KBM-7 (cell line): Measurements from ENCODE around the gene PPP1R2.
A peak's percentile ranks its signal among the peaks of the same experiment; 100 is the strongest.
"Not testable (repeated sequence)": the region's sequence is repeated elsewhere in the genome, so short reads cannot be mapped to it uniquely, and the experiment has no call there.

Source experiments
- DNase-seq: peaks from one replicate; pipeline ENCODE4 v3.0.0-alpha.2; 2015
- in situ Hi-C: fragments of 300-500 bp; cut with MboI; formaldehyde crosslinking; loops from 2 replicates; pipeline ENCODE4 v1.14.3; 2020; ENCODE audit warnings: low sequenced_read_pairs, low pct_unique_long_range_greater_than_20kb, mixed read lengths

PPP1R2 gene

DNA sequence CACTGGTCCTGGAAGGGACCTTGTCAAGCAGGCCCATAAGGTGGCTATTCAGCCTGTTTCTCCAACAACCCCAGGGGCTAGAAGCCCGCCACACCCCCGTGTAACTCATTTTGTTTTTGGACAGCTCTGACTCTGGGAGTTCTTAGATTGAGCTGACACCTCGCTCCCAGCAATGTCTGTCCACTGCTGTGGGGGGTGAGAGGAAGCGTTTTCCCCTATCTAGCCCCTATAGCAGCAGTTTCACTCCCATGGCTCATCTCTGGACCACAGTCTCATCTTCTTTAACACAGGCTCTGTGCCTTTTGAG lies 1.1 kb upstream of the PPP1R2 start:
- in situ Hi-C loops = loop anchor here (25.0 kb wide), 1 partner anchor 857 kb away; the partner anchor contains the start of gene FAM43A
- DNase-seq = no peak

DNA sequence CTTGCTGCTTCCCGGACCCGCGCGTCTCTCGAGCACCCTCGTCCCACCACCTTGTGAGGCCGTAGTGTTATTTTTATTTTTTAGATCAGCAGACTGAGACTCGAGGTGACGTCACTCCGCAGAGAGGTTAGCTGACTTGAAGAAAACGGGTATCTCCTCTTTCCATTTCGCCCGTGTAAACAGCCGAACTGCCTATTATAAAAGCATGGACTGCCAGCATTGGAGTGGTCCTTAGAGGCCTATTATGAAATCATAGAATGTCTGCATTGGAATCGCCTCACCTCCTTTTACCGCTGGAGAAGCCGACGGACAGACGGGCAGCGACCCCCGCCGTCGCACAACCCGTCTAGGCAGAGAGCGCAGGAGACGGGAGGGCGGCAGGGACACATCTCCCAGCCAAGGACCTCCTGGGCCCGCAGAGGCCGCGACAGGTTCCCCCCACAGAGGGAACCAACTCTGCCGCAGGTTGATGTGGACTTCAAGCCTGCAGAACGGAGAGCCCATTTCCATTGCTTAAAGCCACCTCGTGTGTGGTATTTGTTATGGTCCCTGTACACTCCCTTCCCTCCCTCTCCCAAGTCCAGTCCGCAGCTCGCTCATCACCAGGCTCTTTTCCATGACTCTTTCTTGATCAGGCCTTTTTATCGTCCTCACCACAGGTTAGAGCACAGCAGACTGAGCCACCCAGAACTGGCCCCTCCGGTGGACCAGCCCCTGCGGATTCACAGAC lies 540 bp upstream of the PPP1R2 start:
- in situ Hi-C loops = loop anchor here (25.0 kb wide), 1 partner anchor 856 kb away; the partner anchor contains the start of gene FAM43A
- DNase-seq = no peak

DNA sequence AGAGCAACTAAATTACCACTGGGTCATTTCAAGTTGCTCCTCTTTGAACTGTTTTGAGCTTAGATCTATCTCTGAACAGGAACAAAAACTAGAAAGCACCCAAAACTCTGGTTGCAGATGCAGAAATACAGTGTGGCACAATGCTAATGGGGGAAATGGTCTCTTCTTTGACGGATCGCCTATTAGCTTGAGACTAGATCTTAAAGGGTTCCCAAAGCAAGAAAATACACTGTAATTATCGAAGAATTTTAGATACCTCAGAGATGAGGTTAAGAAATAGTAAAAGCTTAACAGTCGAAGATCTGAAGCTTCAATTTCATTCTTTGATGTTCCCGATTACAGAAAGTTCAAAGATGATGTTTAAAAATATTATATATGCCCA lies 818 bp downstream of the PPP1R2 start:
- in situ Hi-C loops = loop anchor here (25.0 kb wide), 1 partner anchor 855 kb away; the partner anchor contains the start of gene FAM43A
- DNase-seq = no peak

DNA sequence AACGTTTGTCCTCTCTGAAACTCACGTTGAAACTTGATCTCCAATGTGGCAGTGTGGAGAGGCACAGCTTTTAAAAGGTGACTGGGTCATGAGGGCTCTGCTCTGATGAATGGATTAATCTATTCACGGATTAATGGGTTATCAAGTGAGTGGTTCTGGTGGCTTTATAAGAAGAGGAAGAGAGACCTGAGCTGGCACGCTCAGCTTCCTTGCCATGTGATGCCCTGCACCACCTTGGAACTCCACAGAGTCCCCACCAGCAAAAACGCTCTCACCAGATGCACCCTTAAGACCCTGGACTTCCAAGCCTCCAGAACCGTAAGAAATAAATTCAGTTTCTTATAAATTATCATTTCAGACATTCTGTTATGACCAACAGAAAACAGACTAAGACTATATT lies 2.6 kb downstream of the PPP1R2 start:
- DNase-seq = no peak
- in situ Hi-C loops = loop anchor here (25.0 kb wide), 1 partner anchor 853 kb away; the partner anchor contains the start of gene FAM43A

DNA sequence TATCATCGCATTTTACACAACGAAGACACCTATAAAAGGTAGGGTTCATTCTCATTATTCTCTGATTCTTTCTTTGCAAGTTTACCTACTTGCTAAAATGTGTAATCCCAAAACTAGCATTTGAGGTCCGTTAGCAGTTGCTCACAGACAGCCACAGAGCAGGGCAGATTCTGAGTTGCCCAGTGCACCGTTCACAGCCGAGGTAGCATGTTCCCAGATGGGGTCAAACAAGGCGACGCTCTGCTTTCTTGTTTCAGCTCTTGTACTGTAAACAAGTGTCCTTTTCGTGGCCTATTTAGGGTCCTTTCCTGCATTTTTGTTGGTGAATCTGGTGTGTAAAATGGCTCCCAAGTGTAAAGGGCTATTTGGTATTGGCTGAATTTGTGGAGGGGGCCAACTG lies 3.1 kb downstream of the PPP1R2 start:
- DNase-seq = no peak
- in situ Hi-C loops = loop anchor here (25.0 kb wide), 1 partner anchor 853 kb away; the partner anchor contains the start of gene FAM43A

DNA sequence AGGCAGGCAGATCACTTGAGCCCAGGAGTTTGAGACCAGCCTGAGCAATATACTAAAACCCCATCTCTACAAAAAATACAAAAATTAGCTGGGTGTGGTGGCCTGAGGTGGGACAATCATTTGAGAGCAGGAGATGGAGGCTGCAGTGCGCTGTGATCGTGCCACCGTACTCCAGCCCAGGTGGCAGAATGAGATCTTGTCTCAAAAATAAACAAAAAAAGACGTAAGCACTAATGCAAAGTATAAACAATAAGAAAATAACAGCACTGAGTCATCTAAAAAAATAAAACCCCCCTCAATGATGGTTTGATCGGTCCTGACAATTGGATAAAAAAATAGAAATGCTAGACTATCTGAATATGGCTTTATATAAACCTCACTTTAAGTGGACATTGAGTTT lies 3.6 kb downstream of the PPP1R2 start:
- in situ Hi-C loops = loop anchor here (25.0 kb wide), 1 partner anchor 852 kb away; the partner anchor contains the start of gene FAM43A
- no peak for DNase-seq

DNA sequence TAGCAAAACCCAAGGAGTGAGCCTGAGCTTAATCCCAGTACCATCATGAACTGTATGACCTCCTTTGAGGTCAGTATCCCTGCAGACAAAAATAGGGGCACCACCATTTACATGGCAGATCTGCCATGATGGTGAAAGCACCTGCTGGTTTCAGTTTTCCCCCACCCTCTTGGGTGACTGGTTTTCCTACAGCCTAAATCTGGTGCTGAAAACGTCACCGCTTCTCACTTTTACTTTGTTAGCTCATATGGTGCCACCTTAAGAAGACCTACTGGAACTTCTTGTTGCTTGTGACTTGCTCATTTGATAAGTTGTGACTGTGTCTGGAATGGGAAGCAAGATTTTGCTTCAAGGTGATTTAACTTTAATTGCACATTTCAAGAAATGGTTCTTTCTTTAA lies 5.1 kb downstream of the PPP1R2 start:
- no peak for DNase-seq
- in situ Hi-C loops = loop anchor here (25.0 kb wide), 1 partner anchor 851 kb away; the partner anchor contains the start of gene FAM43A

DNA sequence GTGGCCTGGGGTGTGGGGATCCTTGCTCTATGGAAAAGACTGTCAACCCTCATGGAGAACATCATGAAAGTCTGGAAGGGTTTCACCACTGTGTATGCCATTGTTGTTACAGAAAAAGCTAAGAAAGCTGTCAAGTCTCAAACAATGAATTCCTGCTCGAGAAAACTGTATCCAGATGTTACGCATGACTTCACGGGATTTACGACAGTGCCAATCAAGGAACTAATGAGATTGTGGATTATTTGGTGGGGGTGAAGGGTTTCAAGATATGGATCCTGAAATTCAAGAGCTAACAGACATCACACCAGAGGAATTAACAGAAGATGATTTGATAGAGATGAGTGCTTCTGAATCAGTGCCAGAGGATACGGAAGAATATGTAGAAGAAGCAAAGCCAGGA lies 7.8 kb downstream of the PPP1R2 start:
- in situ Hi-C loops = loop anchor here (25.0 kb wide), 1 partner anchor 848 kb away; the partner anchor contains the start of gene FAM43A
- DNase-seq = no peak

DNA sequence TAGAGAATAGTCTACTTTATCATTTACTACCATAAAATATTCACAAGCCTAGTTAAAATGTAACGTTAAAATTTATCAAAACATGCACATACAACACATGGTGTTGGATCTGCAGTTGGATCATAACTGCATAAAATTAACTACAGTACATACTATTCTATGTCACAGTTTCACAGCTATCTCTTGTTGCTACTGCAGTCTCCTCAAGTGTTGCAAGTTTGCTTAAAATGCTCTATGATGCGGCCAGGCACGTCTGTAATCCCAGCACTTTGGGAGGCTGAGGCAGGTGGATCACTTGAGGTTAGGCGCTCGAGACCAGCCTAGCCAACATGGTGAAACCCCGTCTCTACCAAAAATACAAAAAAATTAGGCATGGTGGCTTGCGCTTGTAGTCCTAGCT lies 10.3 kb downstream of the PPP1R2 start:
- no peak for DNase-seq
- in situ Hi-C loops = loop anchor here (25.0 kb wide), 1 partner anchor 846 kb away; the partner anchor contains the start of gene FAM43A

DNA sequence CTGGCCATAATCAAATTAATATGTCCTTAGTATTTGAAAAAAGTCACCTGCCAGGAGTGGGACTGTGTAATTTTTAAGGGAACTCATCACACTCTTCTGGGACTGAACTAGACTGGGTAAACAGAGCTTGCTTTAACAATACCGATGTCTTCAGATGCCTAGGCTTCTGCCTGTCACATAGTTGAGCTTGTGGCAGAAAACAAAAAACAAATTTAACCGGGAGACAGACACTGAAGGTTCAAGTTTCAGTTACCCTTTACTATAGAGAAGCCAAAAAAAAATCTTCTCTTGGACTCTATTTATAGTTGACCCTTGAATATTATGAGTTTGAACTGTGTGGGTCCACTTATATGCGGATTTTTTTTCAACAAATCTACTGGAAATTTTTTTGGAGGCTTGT lies 10.8 kb downstream of the PPP1R2 start:
- in situ Hi-C loops = loop anchor here (25.0 kb wide), 1 partner anchor 845 kb away; the partner anchor contains the start of gene FAM43A
- no peak for DNase-seq

DNA sequence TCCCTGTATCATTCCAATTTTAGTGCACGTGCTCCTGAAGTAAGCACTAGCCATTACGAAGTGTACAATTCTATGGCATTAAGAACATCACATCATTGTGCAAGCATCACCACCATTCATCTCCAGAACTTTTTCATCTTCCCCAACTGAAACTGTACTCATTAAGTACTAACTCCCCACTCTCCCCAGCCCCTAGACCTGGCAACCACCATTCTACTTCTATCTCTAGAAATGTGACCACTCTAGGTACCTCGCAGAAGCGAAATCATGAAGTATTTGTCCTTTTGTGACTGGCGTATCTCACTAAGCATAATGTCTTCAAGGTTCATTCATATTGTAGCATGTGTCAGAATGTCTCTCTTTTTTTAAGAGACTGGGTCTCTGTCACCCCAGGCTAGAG lies 11.4 kb downstream of the PPP1R2 start:
- no peak for DNase-seq
- in situ Hi-C loops = loop anchor here (25.0 kb wide), 1 partner anchor 844 kb away; the partner anchor contains the start of gene FAM43A

DNA sequence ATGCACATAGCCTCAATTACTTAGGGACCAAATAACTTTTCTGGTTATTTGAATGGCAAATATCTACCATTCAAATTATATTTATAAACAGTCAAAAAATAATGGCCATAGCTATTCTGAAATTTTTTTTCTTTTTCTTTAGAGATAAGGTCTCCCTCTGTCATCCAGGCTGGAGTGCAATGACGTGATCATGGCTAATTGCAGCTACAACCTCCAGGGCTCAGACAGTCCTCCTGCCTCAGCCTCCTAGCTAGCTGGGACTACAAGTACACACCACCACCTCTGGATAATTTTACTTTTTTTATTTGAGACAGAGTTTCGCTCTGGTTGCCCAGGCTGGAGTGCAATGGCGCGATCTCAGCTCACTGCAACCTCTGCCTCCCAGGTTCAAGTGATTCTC lies 16.6 kb downstream of the PPP1R2 start:
- DNase-seq = no peak
- in situ Hi-C loops = loop anchor here (25.0 kb wide), 1 partner anchor 839 kb away; the partner anchor contains the start of gene FAM43A

DNA sequence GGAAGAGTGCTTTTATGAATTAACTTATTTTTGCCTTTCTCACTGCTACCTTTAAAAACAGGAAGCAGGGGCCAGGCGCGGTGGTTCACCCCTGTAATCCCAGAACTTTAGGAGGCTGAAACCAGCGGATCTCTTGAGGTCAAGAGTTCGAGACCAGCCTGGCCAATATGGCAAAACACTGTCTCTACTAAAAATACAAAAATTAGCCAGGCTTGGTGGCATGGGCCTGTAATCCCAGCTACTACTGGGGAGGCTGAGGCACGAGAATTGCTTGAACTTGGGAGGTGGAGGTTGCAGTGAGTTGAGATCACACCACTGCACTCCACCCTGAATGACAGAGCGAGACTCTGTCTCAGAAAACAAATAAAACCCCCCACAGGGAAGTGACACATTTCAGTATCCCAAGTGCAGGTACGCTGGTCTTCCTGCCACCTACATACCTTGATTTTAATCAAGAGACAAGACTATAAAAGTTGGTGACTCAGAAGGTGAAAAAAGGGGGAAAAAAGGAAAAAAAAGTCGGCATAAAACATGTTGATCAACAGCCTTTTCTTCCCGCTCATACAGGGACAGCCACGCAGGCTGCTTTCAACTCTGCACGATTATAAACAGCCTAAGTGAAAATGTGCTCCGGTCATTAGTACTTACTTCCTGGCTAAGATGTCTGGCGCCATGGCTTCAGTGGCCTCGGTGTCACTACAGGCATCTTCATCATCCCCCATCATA lies 18.8 kb downstream of the PPP1R2 start:
- DNase-seq = no peak
- in situ Hi-C loops = no loop called here

DNA sequence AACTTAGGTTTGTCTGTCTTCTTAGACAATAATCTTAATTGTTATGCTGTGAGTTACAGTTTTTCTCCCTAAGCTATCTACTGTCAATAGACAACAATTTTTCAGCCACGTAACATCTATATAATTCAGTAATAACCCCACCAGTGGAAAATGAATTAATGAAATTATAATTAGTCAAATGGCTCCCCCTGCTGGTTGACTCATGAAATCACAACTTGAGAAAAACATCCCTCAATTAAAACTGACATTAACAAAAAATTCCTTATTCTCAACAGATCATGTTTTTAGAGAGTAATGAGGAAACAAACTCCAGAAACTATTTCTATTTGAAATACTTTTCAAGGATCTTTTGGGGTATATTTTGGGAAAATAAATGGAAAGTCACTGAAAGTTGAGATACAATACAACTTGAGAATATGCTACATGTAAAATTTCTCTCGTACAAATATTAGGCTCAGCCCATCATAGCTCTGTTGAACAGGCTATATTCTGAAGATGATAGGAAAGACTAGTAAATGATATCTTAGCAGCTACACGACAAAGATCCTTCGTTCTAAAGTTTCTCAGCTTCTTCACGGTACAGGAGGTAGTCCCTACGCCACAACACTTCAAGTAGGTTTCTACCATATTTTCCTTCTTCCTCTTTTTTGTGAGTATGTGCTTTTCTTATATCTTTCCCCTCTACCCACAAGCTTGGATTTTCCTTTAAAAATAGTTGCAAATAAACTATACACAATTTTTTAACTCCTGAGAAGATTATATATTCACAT lies 20.7 kb downstream of the PPP1R2 start:
- DNase-seq = peak; percentile 47

DNA sequence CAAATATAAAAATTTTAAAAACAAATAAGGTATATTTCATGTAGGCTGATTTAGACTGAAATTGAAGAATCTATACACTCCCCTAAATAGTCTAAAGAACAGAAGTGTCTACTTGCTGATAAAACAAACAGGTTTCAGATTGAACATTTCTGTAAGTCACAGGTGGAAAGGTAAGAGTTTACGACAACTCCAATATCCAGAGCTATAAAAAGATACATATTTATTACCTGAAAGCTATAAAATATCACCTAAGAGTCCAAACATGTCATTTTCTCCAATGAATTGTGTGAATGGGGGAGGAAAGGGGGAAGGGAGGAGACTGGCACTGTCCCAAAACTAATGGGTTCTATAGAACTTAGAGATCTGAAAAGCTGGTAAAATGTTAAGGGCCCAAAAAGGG lies 26.1 kb downstream of the PPP1R2 start:
- DNase-seq = no peak
- in situ Hi-C loops = no loop called here

More for the DNA sequence above, 20.7 kb downstream of the PPP1R2 start:
- in situ Hi-C loops = no loop called here

DNA sequence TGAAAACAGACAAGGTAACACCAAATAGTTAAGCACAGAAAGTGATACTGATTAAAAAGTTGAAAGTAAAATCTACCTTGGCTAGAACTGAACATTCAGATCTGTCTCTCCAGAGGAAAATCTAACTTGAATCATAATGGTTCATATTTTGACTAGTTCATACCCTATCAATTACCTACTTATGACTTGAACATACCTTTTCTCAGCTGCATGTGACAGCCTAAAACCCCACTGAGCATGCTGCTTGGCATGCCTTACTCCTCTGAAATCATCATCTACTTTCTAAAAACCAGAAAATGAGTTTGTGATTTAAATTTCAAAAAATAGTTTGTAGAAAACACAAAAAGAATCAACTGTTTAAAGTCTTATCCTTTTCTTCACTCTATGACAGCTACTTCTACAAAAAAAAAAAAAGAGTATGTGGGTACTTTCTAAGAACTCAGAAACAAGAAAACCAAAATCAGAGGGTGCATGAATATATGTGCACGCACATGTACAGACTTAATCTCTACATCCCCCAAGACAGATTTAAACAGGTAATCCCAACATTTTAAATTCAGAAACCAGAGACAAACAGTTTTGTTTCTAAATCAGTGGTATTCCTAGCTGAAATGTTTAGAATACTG lies 28.4 kb downstream of the PPP1R2 start:
- DNase-seq, in situ Hi-C loops: not testable (repeated sequence)

DNA sequence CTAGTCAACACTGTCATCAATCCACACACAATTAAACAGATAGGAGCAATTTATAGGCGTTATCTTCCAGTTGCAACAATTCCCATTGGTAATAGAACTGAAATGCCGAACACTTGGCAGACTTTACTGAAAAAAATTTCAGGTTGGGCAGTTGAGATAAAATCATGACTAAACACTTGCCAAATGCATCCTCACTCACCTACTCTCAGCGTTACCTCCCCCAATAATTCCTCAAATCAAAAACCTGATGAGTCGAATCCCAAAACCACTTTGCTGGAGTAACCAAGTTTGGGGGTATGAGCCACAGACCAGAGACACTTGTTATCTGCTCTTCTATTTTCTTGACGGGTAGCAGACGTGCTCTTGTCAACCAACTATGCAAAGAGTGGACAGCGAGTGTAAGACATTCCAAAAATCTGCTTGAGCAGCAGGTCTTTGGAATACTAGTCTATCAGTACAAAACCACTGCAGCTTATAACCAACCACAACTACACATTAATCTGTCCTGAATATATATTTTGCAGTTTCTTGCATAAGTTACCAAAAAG lies 30.3 kb downstream of the PPP1R2 start:
- in situ Hi-C loops = no loop called here
- no peak for DNase-seq

DNA sequence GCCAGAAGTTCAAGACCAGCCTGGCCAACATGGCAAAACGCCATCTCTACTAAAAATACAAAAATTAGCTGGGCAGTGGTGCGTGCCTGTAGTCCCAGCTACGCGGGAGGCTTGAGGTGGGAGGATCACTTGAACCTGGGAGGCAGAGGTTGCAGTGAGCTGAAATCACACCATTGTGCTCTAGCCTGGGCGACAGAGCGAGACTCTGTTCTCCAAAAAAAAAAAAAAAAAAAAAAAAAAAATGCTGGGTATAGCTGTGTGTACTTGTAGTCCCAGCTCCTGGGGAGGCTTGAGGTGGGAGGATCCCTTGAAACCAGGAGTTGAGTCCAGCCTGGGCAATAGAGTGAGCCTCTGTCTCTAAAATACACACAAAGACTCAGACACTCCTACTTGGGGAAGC lies 32.0 kb downstream of the PPP1R2 start:
- DNase-seq = peak; percentile 17
- in situ Hi-C loops = no loop called here

DNA sequence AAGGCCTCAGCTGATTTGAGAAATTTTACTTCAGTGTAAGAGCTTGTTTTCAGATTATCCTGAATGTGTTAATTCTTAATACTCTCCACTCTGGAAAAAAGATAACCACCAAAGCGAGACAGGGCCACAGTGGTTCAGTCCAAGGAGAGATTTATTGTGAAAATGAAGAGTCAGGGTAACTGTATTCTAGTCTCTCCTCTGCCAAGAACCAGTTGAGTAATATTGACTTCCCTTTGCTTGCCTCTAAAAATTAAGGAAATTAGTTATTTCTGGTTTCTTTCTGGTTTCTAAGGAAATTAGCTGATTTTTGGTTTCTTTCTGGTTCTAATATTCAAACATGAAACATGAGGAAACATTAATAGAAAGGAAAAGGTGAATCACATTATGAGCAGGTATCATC lies 34.9 kb downstream of the PPP1R2 start:
- DNase-seq = no peak
- in situ Hi-C loops = no loop called here
